Endothelial cell of umbilical vein (primary cell): ENCODE results near the gene USP25. TPM values are rescaled to one million over a fixed set of nuclear protein-coding genes. Genes with fewer than 3 reads are reported as not detected.

Source experiments
- BruUV-seq: library from RNA; stranded (reverse); fragments of 400-500 nt; replicated peaks from 2 replicates; lab custom pipeline; 2021; lab: Mats Ljungman, UMichigan
- CTCF ChIA-PET: fragments of 300-600, 350-600 bp; sonication (Branson Sonifier 250); formaldehyde crosslinking; loops from one replicate; lab custom pipeline; 2021; ENCODE audit warnings: antibody characterized with exemption, inconsistent platforms; lab: Charles Lee
- POLR2A ChIA-PET: fragments of 300-600, 350-600 bp; sonication (Branson Sonifier 250); formaldehyde crosslinking; loops from one replicate; lab custom pipeline; 2021; ENCODE audit warnings: antibody characterized with exemption, inconsistent platforms; lab: Charles Lee
- DNase-seq: peaks from one replicate; pipeline ENCODE4 v3.0.0-alpha.2; 2011; ENCODE audit warnings: low read depth, low spot score
- FAIRE-seq: peaks from 2 replicates; lab custom pipeline; 2011; peaks lifted over from hg19 to GRCh38; lab: Jason Lieb, UNC
- H2AFZ ChIP-seq: 2 replicates; pipeline ENCODE4 v1.6.0; 2012; ENCODE audit warnings: low read depth, low read length, control low read depth, inconsistent platforms
- H3K27ac ChIP-seq: 2 replicates; pipeline ENCODE4 v1.5.1; 2011; ENCODE audit warnings: low read depth, mild to moderate bottlenecking, control low read depth, low read length, moderate library complexity; ENCODE audit not compliant: insufficient read depth
- H3K27me3 ChIP-seq, 2 experiments: 2 replicates each; pipeline versions ENCODE4 v1.6.0 to v1.6.1; 2011; ENCODE audit warnings: low read length in 2 of 2, mixed read lengths in 1 of 2; ENCODE audit not compliant: control insufficient read depth in 2 of 2, insufficient read depth in 2 of 2
- H3K36me3 ChIP-seq, 2 experiments: 2 replicates in 1 of 2; 3 replicates in 1 of 2; pipeline ENCODE4 v1.5.1; 2011; ENCODE audit warnings: low read length in 2 of 2, mild to moderate bottlenecking in 1 of 2, moderate library complexity in 1 of 2; ENCODE audit not compliant: control insufficient read depth in 2 of 2, insufficient read depth in 2 of 2; ENCODE audit errors: extremely low read depth in 1 of 2
- H3K4me1 ChIP-seq: 3 replicates; pipeline ENCODE4 v1.5.1; 2011; ENCODE audit warnings: mild to moderate bottlenecking, low read length; ENCODE audit not compliant: control insufficient read depth, insufficient read depth; ENCODE audit errors: extremely low read depth
- H3K4me2 ChIP-seq: 2 replicates; pipeline ENCODE4 v1.6.1; 2011; ENCODE audit warnings: low read length, control low read depth, mixed read lengths; ENCODE audit not compliant: insufficient read depth
- H3K4me3 ChIP-seq, 3 experiments: fragments of 200-600 bp in 1 of 3; sonication (generic), shearing (Covaris generic) in 1 of 3; replicated peaks in 1 of 3; 2 replicates each; pipeline ENCODE4 v1.5.1; 2011 to 2016; ENCODE audit warnings: control low read depth in 3 of 3, low read length in 3 of 3, mild to moderate bottlenecking in 2 of 3, inconsistent platforms in 1 of 3, low read depth in 1 of 3, moderate library complexity in 1 of 3; ENCODE audit not compliant: insufficient read depth in 1 of 3
- H3K79me2 ChIP-seq: 2 replicates; pipeline ENCODE4 v1.6.0; 2012; ENCODE audit warnings: low read length, inconsistent platforms; ENCODE audit not compliant: control insufficient read depth, insufficient read depth
- H3K9ac ChIP-seq: replicated peaks from 2 replicates; pipeline ENCODE3; 2011; ENCODE audit warnings: low read length, control low read depth; ENCODE audit not compliant: insufficient read depth; ENCODE audit errors: extremely low read depth
- H3K9me1 ChIP-seq: replicated peaks from 3 replicates; pipeline ENCODE4 v1.6.0; 2011; ENCODE audit warnings: mild to moderate bottlenecking, low read length; ENCODE audit not compliant: control insufficient read depth, insufficient read depth; ENCODE audit errors: extremely low read depth
- H3K9me3 ChIP-seq: replicated peaks from 2 replicates; pipeline ENCODE4 v1.5.1; 2012; ENCODE audit warnings: low read length, inconsistent platforms; ENCODE audit not compliant: control insufficient read depth, insufficient read depth
- H4K20me1 ChIP-seq: replicated peaks from 2 replicates; pipeline ENCODE3; 2011; ENCODE audit warnings: mild to moderate bottlenecking, low read length; ENCODE audit not compliant: control insufficient read depth, insufficient read depth; ENCODE audit errors: extremely low read depth
- EZH2 ChIP-seq: IDR thresholded peaks from 2 replicates; pipeline ENCODE4 v1.6.1; 2012; ENCODE audit warnings: borderline replicate concordance, low read depth, mild to moderate bottlenecking, moderate library complexity, low read length, inconsistent platforms; ENCODE audit not compliant: severe bottlenecking
- FOS ChIP-seq: IDR thresholded peaks from 2 replicates; pipeline ENCODE4 v1.6.1; 2011; ENCODE audit warnings: mild to moderate bottlenecking, low read length, moderate library complexity, borderline replicate concordance; ENCODE audit not compliant: insufficient read depth
- GATA2 ChIP-seq: IDR thresholded peaks from 2 replicates; pipeline ENCODE4 v1.7.0; 2011; ENCODE audit warnings: low read depth, mild to moderate bottlenecking, moderate library complexity, mixed read lengths, low read length; ENCODE audit not compliant: insufficient read length, insufficient read depth
- JUN ChIP-seq: IDR thresholded peaks from 2 replicates; pipeline ENCODE4 v1.6.1; 2011; ENCODE audit warnings: borderline replicate concordance, low read depth; ENCODE audit not compliant: insufficient read length, insufficient read depth
- MYC ChIP-seq: IDR thresholded peaks from one replicate; pipeline ENCODE4 v1.6.1; 2011; ENCODE audit warnings: mild to moderate bottlenecking, low read depth, low read length
- POLR2A ChIP-seq: IDR thresholded peaks from 2 replicates; pipeline ENCODE4 v1.6.1; 2012; ENCODE audit warnings: low read depth, mild to moderate bottlenecking, control low read depth, low read length
- POLR2AphosphoS5 ChIP-seq: IDR thresholded peaks from 2 replicates; pipeline ENCODE4 v1.6.1; 2012; ENCODE audit warnings: low read depth, mild to moderate bottlenecking, control low read depth, low read length, moderate library complexity; ENCODE audit not compliant: insufficient read depth
- dilution Hi-C: fragments of 300-500 bp; cut with MboI; formaldehyde crosslinking; loops from one replicate; pipeline ENCODE4 v1.15.0; 2019; ENCODE audit warnings: low sequenced_read_pairs; ENCODE audit not compliant: extremely low pct_ligation_motif_present
- intact Hi-C: fragments of 100-400 bp; cut with micrococcal nuclease; formaldehyde crosslinking; loops from one replicate; pipeline ENCODE4 v1.10.0; 2022
- polyA plus RNA-seq, 4 experiments: library from polyadenylated mRNA; depleted of rRNA in 3 of 4; stranded (reverse) in 3 of 4; unstranded in 1 of 4; fragments of >200 nt; gene quantifications; 2 replicates each; pipeline versions ENCODE4 v1.2.1 to v1.2.3, GENCODE V29; 2011 to 2012; ENCODE audit warnings: missing spikeins in 1 of 4
- total RNA-seq: library from RNA; stranded (reverse); gene quantifications from 2 replicates; pipeline ENCODE4 v1.2.3, GENCODE V29; 2021
- TF ChIP-seq, protein P1 (sequence below): IDR thresholded peaks from 2 replicates; pipeline ENCODE4 v1.6.1; 2011; ENCODE audit not compliant: insufficient read depth, insufficient read length
- TF ChIP-seq, protein P2 (sequence below), 2 donors: IDR thresholded peaks; 1 replicate in 1 of 2; 2 replicates in 1 of 2; pipeline ENCODE4 v1.5.1; 2011; ENCODE audit warnings: low read length in 2 of 2, mild to moderate bottlenecking in 2 of 2, moderate library complexity in 2 of 2, control low read depth in 1 of 2, inconsistent platforms in 1 of 2, low read depth in 1 of 2; ENCODE audit not compliant: insufficient read depth in 1 of 2; ENCODE audit errors: extremely low read depth in 1 of 2

The USP25 gene
- total and polyA plus RNA-seq, 2 donors (not counting 3 experiments of a cell fraction or from before 2014, with no cell fraction given): 14.4 to 67.5 TPM

DNA sequence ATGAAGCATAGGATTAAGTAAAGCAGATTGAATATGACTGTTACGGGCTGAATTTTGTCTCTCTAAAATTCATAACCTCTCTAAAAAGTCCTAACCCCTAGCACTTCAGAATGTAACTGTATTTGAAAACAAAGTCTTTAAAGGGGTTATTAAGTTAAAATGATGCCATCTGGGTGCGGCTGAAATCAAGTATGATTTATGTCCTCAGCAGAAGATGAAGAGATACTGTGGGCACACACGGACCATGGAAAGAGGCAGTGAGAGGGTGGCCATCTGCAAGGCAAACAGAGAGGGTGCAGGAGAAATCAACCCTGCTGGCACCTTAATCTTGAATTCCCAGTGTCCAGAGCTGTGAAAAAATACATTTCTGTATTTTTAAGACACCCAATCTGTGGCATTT lies 3.8 kb upstream of the USP25 start:
- H3K9me1 ChIP-seq: no peaks in the 10 kb centered on the region
- no peak overlapping the region for H3K9ac ChIP-seq
- H3K27ac ChIP-seq: no peak overlapping the region
- intact Hi-C loops (no loop called here), dilution Hi-C loops (no loop called here)
- H3K4me3 ChIP-seq: no peak overlapping the region
- no peak for DNase-seq
- H3K27me3 ChIP-seq: no peaks in the 10 kb centered on the region
- no peak overlapping the region for H3K4me2 ChIP-seq
- no peaks in the 10 kb centered on the region for H4K20me1 ChIP-seq
- H3K4me1 ChIP-seq: peaks cover 4% of the 10 kb centered on the region
- peaks cover 10% of the 10 kb centered on the region for H3K79me2 ChIP-seq
- ChIA-PET POLR2A (no interaction called here), CTCF (no interaction called here)
- no peak for FAIRE-seq
- no peak overlapping the region for H2AFZ ChIP-seq
- H3K9me3 ChIP-seq: no peaks in the 10 kb centered on the region
- no TSS peak for BruUV-seq
- TF ChIP-seq, protein P1, sequence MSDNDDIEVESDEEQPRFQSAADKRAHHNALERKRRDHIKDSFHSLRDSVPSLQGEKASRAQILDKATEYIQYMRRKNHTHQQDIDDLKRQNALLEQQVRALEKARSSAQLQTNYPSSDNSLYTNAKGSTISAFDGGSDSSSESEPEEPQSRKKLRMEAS: no peak
- TF ChIP-seq MYC (no peak), EZH2 (no peak), POLR2A (no peak), GATA2 (no peak), JUN (no peak), FOS (no peak), POLR2AphosphoS5 (no peak)
- TF ChIP-seq, protein P2, sequence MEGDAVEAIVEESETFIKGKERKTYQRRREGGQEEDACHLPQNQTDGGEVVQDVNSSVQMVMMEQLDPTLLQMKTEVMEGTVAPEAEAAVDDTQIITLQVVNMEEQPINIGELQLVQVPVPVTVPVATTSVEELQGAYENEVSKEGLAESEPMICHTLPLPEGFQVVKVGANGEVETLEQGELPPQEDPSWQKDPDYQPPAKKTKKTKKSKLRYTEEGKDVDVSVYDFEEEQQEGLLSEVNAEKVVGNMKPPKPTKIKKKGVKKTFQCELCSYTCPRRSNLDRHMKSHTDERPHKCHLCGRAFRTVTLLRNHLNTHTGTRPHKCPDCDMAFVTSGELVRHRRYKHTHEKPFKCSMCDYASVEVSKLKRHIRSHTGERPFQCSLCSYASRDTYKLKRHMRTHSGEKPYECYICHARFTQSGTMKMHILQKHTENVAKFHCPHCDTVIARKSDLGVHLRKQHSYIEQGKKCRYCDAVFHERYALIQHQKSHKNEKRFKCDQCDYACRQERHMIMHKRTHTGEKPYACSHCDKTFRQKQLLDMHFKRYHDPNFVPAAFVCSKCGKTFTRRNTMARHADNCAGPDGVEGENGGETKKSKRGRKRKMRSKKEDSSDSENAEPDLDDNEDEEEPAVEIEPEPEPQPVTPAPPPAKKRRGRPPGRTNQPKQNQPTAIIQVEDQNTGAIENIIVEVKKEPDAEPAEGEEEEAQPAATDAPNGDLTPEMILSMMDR (IDR thresholded peaks at IDR 0.05; ENCODE audit: extremely low read depth in 1 of 2, insufficient read depth in 1 of 2, low read depth in 1 of 2, low read length in 2 of 2): no peak
- no peaks in the 10 kb centered on the region for H3K36me3 ChIP-seq
